ENCODE data around the gene PARP14. TPM values are rescaled to one million over a fixed set of nuclear protein-coding genes. Genes with fewer than 3 reads are reported as not detected.
A peak's percentile ranks its signal among the peaks of the same experiment; 100 is the strongest.
"Not testable (repeated sequence)": the region's sequence is repeated elsewhere in the genome, so short reads cannot be mapped to it uniquely, and the experiment has no call there.

Gene PARP14
- total RNA-seq, 4 donors from 2014 or later = 73.0 to 242 (median 92.5) TPM

DNA sequence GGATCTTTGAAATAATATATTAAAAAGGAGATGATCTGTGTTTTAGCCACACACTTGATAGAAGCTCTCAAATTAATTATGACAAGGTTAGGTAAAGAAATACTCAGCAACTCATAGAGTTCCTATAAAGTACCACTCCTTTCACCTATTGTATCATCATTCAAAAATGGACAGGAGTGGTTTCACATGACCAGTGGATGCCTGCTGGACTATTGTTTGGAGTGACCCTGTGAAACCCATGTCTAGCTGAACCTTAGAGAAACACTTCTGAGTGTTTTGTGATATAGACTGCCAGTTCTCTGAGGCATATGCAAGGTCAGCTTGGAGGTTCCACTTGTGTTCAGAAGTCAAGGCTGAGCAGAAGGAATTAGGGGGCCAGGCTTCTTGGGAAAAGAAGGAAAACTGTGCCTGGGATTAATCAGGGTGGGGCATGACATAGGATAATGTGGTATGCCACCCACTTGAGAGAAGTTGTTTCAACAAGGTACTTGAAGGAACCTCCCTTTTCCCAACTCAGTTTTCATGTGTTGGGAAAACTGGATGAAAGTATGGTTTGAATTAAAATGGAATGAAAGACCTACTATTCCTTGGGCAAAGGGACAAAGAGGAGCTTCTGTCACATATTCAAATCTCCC, 15.4 kb downstream of the PARP14 start:
- H3K27me3 ChIP-seq = no peaks in the 10 kb centered on the region

GRCh38 chr3:122697952-122698620, 17.4 kb downstream of the PARP14 start:
- TF ChIP-seq POLR2A (IDR thresholded peaks at IDR 0.05) (no peak), CTCF (IDR thresholded peaks at IDR 0.05) (no peak)
- H3K27me3 ChIP-seq = no peaks in the 10 kb centered on the region
- H3K4me3 ChIP-seq = no peak overlapping the region
- peaks cover 0 to 6% (median 0%) of the 10 kb centered on the region in 4 donors for H3K4me1 ChIP-seq
- H3K27ac ChIP-seq = peak overlapping the region in 1 of 4 donors; percentile 57
- no peaks in the 10 kb centered on the region for H3K9me3 ChIP-seq
- H3K36me3 ChIP-seq = peaks cover 0 to 92% (median 0%) of the 10 kb centered on the region in 3 donors
- DNase-seq = peak in 2 of 3 donors; percentile 52 to 55

More for the DNA sequence above, 15.4 kb downstream of the PARP14 start:
- H3K27ac ChIP-seq = no peak overlapping the region
- TF ChIP-seq CTCF (IDR thresholded peaks at IDR 0.05) = no peak
- no peak for TF ChIP-seq POLR2A (IDR thresholded peaks at IDR 0.05)
- no peak for DNase-seq
- no peaks in the 10 kb centered on the region for H3K9me3 ChIP-seq
- peaks cover 0 to 92% (median 0%) of the 10 kb centered on the region in 3 donors for H3K36me3 ChIP-seq
- no peak overlapping the region for H3K4me3 ChIP-seq
- peaks cover 0 to 6% (median 0%) of the 10 kb centered on the region in 4 donors for H3K4me1 ChIP-seq

- no peak overlapping the region for H3K27ac ChIP-seq
- H3K27me3 ChIP-seq = no peaks in the 10 kb centered on the region
- no peaks in the 10 kb centered on the region for H3K9me3 ChIP-seq
- TF ChIP-seq CTCF (IDR thresholded peaks at IDR 0.05) (no peak), POLR2A (IDR thresholded peaks at IDR 0.05) (no peak)
- H3K36me3 ChIP-seq = peaks cover 0 to 90% (median 0%) of the 10 kb centered on the region in 3 donors
- H3K4me1 ChIP-seq = peaks cover 0 to 6% (median 0%) of the 10 kb centered on the region in 4 donors
- DNase-seq = no peak
- H3K4me3 ChIP-seq = no peak overlapping the region
Measured at GRCh38 chr3:122700193-122700592, 19.6 kb downstream of the PARP14 start.

- TF ChIP-seq POLR2A (IDR thresholded peaks at IDR 0.05) = no peak
- no peak for DNase-seq
- H3K27ac ChIP-seq = no peak overlapping the region
- no peaks in the 10 kb centered on the region for H3K4me1 ChIP-seq
- no peaks in the 10 kb centered on the region for H3K9me3 ChIP-seq
- H3K4me3 ChIP-seq = no peak overlapping the region
- no peaks in the 10 kb centered on the region for H3K27me3 ChIP-seq
- peaks cover 0 to 70% (median 3%) of the 10 kb centered on the region in 3 donors for H3K36me3 ChIP-seq
Measured at GRCh38 chr3:122705379-122705778, 24.7 kb downstream of the PARP14 start.

- peaks cover 0 to 59% (median 3%) of the 10 kb centered on the region in 3 donors for H3K36me3 ChIP-seq
- H3K4me1 ChIP-seq = not testable (repeated sequence)
Measured at GRCh38 chr3:122710616-122711251, 30.1 kb downstream of the PARP14 start.

DNA sequence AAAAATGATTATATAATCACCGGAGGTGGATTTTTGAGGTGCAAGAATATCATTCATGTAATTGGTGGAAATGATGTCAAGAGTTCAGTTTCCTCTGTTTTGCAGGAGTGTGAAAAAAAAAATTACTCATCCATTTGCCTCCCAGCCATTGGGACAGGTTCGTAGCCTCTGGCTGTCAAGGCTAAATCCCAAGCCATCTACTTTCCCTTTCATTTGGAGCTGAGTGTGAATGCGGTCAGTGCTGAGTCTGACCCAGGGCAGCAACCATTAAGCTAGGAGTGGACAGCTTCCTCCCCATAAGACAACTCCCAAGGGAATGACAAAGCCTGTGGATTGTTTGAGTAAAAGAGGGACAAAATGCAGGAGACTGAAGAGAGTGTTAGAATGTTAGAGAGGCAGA, 33.6 kb downstream of the PARP14 start:
- H3K4me1 ChIP-seq = no peaks in the 10 kb centered on the region
- peaks cover 0 to 69% (median 0%) of the 10 kb centered on the region in 3 donors for H3K36me3 ChIP-seq
- H3K27me3 ChIP-seq = no peaks in the 10 kb centered on the region
- no peak overlapping the region for H3K27ac ChIP-seq
- DNase-seq = no peak
- H3K4me3 ChIP-seq = no peak overlapping the region
- no peaks in the 10 kb centered on the region for H3K9me3 ChIP-seq
- TF ChIP-seq POLR2A (IDR thresholded peaks at IDR 0.05) = no peak
- TF ChIP-seq CTCF (IDR thresholded peaks at IDR 0.05) = no peak

More at GRCh38 chr3:122710616-122711251, 30.1 kb downstream of the PARP14 start:
- H3K9me3 ChIP-seq, H3K27ac ChIP-seq, DNase-seq, H3K27me3 ChIP-seq, H3K4me3 ChIP-seq: not testable (repeated sequence)

All from Peyer's patch (tissue), 4 donors.